GM12878 (cell line): ENCODE measurements around the gene CMSS1. TPM values are rescaled to one million over a fixed set of nuclear protein-coding genes. Genes with fewer than 3 reads are reported as not detected.

Experiments used
- ATAC-seq: fragments of 200-7000 bp; cut with Tn5 transposase; 3 replicates; pipeline ENCODE4 v1.9.1; 2020; ENCODE audit warnings: mild to moderate bottlenecking, moderate library complexity
- BruUV-seq: library from RNA; stranded (reverse); fragments of 400-500 nt; replicated peaks from 2 replicates; lab custom pipeline; 2021; lab: Mats Ljungman, UMichigan
- CTCF ChIA-PET: fragments of 300-600 bp; sonication (Branson Sonifier 250); formaldehyde crosslinking; extraction: SDS; loops from one replicate; lab custom pipeline; 2021; ENCODE audit warnings: inconsistent platforms; lab: Yijun Ruan, JAX
- POLR2A ChIA-PET: fragments of 350-600 bp; formaldehyde crosslinking; extraction: SDS; loops from one replicate; lab custom pipeline; 2021; ENCODE audit warnings: inconsistent platforms; lab: Charles Lee
- RAD21 ChIA-PET: fragments of 300-600 bp; sonication (Branson Sonifier 250); formaldehyde crosslinking; loops from one replicate; lab custom pipeline; 2023; ENCODE audit warnings: antibody characterized with exemption; ENCODE audit not compliant: unreplicated experiment; lab: Charles Lee
- SMC1A ChIA-PET: fragments of 300-600 bp; sonication (Branson Sonifier 250); formaldehyde crosslinking; loops from one replicate; lab custom pipeline; 2023; ENCODE audit not compliant: unreplicated experiment, uncharacterized antibody; lab: Charles Lee
- DNase-seq: peaks from one replicate; pipeline ENCODE4 v3.0.0-alpha.2; 2011; ENCODE audit warnings: low read depth, low spot score
- FAIRE-seq: peaks from 3 replicates; lab custom pipeline; 2011; peaks lifted over from hg19 to GRCh38; lab: Jason Lieb, UNC
- H2AFZ ChIP-seq: 2 replicates; pipeline ENCODE4 v1.6.0; 2011; ENCODE audit warnings: low read depth, low read length, control low read depth; ENCODE audit not compliant: control insufficient read depth
- H3K27ac ChIP-seq: 2 replicates; pipeline ENCODE4 v1.5.1; 2011; ENCODE audit warnings: control low read depth; ENCODE audit not compliant: control insufficient read depth, insufficient read depth
- H3K27me3 ChIP-seq, 2 experiments: replicated peaks in 1 of 2; 2 replicates each; pipeline versions ENCODE4 v1.6.0 to v1.6.1; 2011; ENCODE audit warnings: low read length in 1 of 2; ENCODE audit not compliant: control insufficient read depth in 2 of 2, insufficient read depth in 2 of 2
- H3K36me3 ChIP-seq, 2 experiments: 2 replicates each; pipeline ENCODE4 v1.5.1; 2011; ENCODE audit warnings: low read length in 1 of 2; ENCODE audit not compliant: control insufficient read depth in 2 of 2, insufficient read depth in 2 of 2
- H3K4me1 ChIP-seq: 2 replicates; pipeline ENCODE4 v1.6.1; 2011; ENCODE audit warnings: mild to moderate bottlenecking, low read length, moderate library complexity, mixed read lengths; ENCODE audit not compliant: control insufficient read depth, insufficient read depth
- H3K4me2 ChIP-seq: 2 replicates; pipeline ENCODE4 v1.6.0; 2011; ENCODE audit warnings: control low read depth; ENCODE audit not compliant: control insufficient read depth, insufficient read depth
- H3K4me3 ChIP-seq: fragments of 200-600 bp; sonication (generic); 2 replicates; pipeline ENCODE4 v1.5.1; 2016
- H3K79me2 ChIP-seq: 2 replicates; pipeline ENCODE4 v1.6.0; 2011; ENCODE audit warnings: low read length; ENCODE audit not compliant: control insufficient read depth, insufficient read depth
- H3K9ac ChIP-seq: 2 replicates; pipeline ENCODE4 v1.8.0; 2011; ENCODE audit warnings: low read length, control low read depth, mixed read lengths; ENCODE audit not compliant: control insufficient read depth, insufficient read depth
- H3K9me3 ChIP-seq: replicated peaks from 3 replicates; pipeline ENCODE4 v1.5.1; 2011; ENCODE audit warnings: mild to moderate bottlenecking, low read length; ENCODE audit not compliant: control insufficient read depth, insufficient read depth
- H4K20me1 ChIP-seq: 2 replicates; pipeline ENCODE4 v1.6.0; 2011; ENCODE audit not compliant: control insufficient read depth, insufficient read depth
- CBX5 ChIP-seq: sonication (generic); IDR thresholded peaks from 2 replicates; pipeline ENCODE4 v1.6.1; 2016; ENCODE audit warnings: low read depth, moderate library complexity, mild to moderate bottlenecking, inconsistent platforms
- JUND ChIP-seq: IDR thresholded peaks from 2 replicates; pipeline ENCODE4 v1.6.1; 2012; ENCODE audit warnings: low read depth, mild to moderate bottlenecking, low read length, improper control_type of control experiment, moderate library complexity
- MYC ChIP-seq: IDR thresholded peaks from 2 replicates; pipeline ENCODE4 v1.6.1; 2011; ENCODE audit warnings: mild to moderate bottlenecking, low read length, moderate library complexity, inconsistent platforms; ENCODE audit not compliant: insufficient read depth, insufficient replicate concordance, insufficient read length, severe bottlenecking
- NR2C2 ChIP-seq: IDR thresholded peaks from 2 replicates; pipeline ENCODE4 v1.6.1; 2011; ENCODE audit warnings: borderline replicate concordance, low read depth; ENCODE audit not compliant: control insufficient read depth, insufficient read length
- POU2F2 ChIP-seq: IDR thresholded peaks from 3 replicates; pipeline ENCODE4 v1.6.1; 2011; ENCODE audit warnings: low read depth, mild to moderate bottlenecking, low read length, borderline replicate concordance
- SRF ChIP-seq, 2 experiments: IDR thresholded peaks; 2 replicates each; pipeline ENCODE4 v1.6.1; 2011; ENCODE audit warnings: low read depth in 2 of 2, low read length in 2 of 2, mild to moderate bottlenecking in 1 of 2, moderate library complexity in 1 of 2
- STAT3 ChIP-seq: IDR thresholded peaks from 2 replicates; pipeline ENCODE4 v1.6.1; 2011; ENCODE audit warnings: low read depth, low read length, improper control_type of control experiment
- WGBS: methylation state at CpG from one replicate; pipeline ENCODE4 v1.1.6; 2016; ENCODE audit warnings: low lambda C conversion rate; ENCODE audit not compliant: insufficient replicate concordance, insufficient coverage; ENCODE audit errors: missing lambda C conversion rate; 5-methylcytosine and 5-hydroxymethylcytosine counted together
- in situ Hi-C: fragments of 300-500 bp; cut with MboI; formaldehyde crosslinking; loops from 9 replicates; pipeline ENCODE4 v1.14.3; 2018; ENCODE audit warnings: mixed read lengths
- intact Hi-C: fragments of 100-400 bp; cut with micrococcal nuclease; formaldehyde crosslinking; loops from one replicate; pipeline ENCODE4 v1.14.2; 2022; ENCODE audit not compliant: unreplicated experiment
- polyA plus RNA-seq, 11 experiments: library from polyadenylated mRNA; depleted of rRNA in 4 of 11; unstranded in 6 of 11; stranded (reverse) in 5 of 11; fragments of >200 nt; fragmentation: Nextera tagmentation in 4 of 11; fragmentation: Illumina TruSeq in 1 of 11; extraction: Ambion mirVana in 4 of 11; extraction: Trizol in 1 of 11; gene quantifications; 1 replicate in 1 of 11; 2 replicates in 10 of 11; pipeline versions ENCODE4 v1.2.1 to v1.2.3, GENCODE V29; 2011 to 2016; ENCODE audit warnings: inconsistent platforms in 2 of 11, missing spikeins in 2 of 11, low read depth in 1 of 11
- total RNA-seq, 4 experiments: library from RNA; depleted of rRNA in 3 of 4; stranded (reverse); fragments of >200 nt in 3 of 4; fragmentation: Illumina TruSeq in 1 of 4; extraction: Trizol in 1 of 4; gene quantifications; 2 replicates each; pipeline versions ENCODE4 v1.2.1 to v1.2.3, GENCODE V29; 2013 to 2021
- TF ChIP-seq, protein P1 (sequence below): IDR thresholded peaks from 2 replicates; pipeline ENCODE4 v1.6.1; 2011; ENCODE audit warnings: mild to moderate bottlenecking, low read depth, low read length, moderate library complexity; ENCODE audit not compliant: insufficient replicate concordance
- TF ChIP-seq, protein P2 (sequence below): fragments of 450-650 bp; formaldehyde crosslinking; IDR thresholded peaks from 2 replicates; pipeline ENCODE4 v1.5.0; 2022; ENCODE audit warnings: mild to moderate bottlenecking, missing genetic modification characterization
- TF ChIP-seq, protein P3 (sequence below): IDR thresholded peaks from 2 replicates; pipeline ENCODE4 v1.6.1; 2012; ENCODE audit warnings: low read length, inconsistent platforms
- TF ChIP-seq, protein P4 (sequence below): fragments of 450-650 bp; IDR thresholded peaks from 2 replicates; pipeline ENCODE4 v1.6.1; 2017; ENCODE audit warnings: mild to moderate bottlenecking, moderate library complexity

CMSS1 gene
- total and polyA plus RNA-seq, 10 of the 15 experiments (the other 5 are each of a cell fraction or from before 2014, with no cell fraction given): 31.0 to 118 (median 70.1) TPM

DNA sequence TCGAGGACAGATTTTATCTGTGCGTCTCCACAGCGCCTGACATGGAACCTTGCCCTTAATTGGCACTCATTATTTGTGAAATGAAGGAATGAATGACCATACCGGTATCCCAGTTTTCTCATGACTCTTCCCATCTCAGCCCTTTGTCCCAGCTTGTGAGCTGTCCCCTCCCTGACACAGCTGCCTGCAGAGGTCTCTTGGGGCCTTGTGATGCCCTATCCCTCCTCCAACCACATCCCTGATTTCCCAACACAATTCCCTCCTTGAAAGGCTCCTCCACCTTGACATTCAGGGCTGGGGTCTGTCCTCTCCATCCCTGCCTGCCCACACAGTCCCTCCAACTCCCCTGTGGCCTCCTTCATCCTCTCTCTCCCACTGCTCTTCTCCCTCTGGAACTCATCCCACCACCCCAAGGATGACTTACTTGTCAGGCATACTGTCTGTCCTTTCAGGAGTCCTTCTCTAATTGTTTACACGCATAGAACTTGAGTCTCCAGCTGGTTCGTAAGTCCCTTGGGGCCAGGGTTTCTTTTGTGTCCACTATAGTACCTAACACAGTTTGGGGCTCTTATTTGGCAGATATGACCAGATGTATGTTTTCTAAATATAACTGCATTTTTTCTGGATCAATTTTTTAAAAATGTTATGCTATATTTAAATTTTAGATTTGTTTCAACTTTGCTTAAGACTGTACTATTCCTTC, 332.2 kb downstream of the CMSS1 start:
- RAD21 ChIA-PET: no interaction called here
- BruUV-seq: no TSS peak
- in situ Hi-C loops (no loop called here), intact Hi-C loops (no loop called here)
- WGBS: 98% methylated on average over 6 of the region's 6 CpGs
- Histone ChIP-seq H3K9me3 (no peaks in the 10 kb centered on the region), H3K4me1 (no peaks in the 10 kb centered on the region), H3K27me3 (no peaks in the 10 kb centered on the region), H3K27ac (no peak overlapping the region), H3K4me3 (no peak overlapping the region), H3K36me3 (peaks cover 1 to 2% of the 10 kb centered on the region in 2 experiments; a peak in 3 of 4 replicates), H2AFZ (no peak overlapping the region), H3K79me2 (no peaks in the 10 kb centered on the region), H3K4me2 (no peak overlapping the region), H4K20me1 (no peaks in the 10 kb centered on the region), H3K9ac (no peak overlapping the region)
- FAIRE-seq (no peak), ATAC-seq (no peak), DNase-seq (no peak)
- CTCF ChIA-PET: interaction anchor here (1.1 kb wide), 1 partner anchor 14 kb away, joined by 4 read pairs; no protein-coding TSS in a partner anchor
- SMC1A ChIA-PET: interaction anchor here (0.7 kb wide), 1 partner anchor 61 kb away, joined by 3 read pairs; no protein-coding TSS in a partner anchor
- POLR2A ChIA-PET: no interaction called here
- TF ChIP-seq, protein P1, sequence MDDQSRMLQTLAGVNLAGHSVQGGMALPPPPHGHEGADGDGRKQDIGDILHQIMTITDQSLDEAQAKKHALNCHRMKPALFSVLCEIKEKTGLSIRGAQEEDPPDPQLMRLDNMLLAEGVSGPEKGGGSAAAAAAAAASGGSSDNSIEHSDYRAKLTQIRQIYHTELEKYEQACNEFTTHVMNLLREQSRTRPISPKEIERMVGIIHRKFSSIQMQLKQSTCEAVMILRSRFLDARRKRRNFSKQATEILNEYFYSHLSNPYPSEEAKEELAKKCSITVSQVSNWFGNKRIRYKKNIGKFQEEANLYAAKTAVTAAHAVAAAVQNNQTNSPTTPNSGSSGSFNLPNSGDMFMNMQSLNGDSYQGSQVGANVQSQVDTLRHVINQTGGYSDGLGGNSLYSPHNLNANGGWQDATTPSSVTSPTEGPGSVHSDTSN: no peak
- no peak for TF ChIP-seq CBX5
- no peak for TF ChIP-seq JUND
- TF ChIP-seq, protein P2, sequence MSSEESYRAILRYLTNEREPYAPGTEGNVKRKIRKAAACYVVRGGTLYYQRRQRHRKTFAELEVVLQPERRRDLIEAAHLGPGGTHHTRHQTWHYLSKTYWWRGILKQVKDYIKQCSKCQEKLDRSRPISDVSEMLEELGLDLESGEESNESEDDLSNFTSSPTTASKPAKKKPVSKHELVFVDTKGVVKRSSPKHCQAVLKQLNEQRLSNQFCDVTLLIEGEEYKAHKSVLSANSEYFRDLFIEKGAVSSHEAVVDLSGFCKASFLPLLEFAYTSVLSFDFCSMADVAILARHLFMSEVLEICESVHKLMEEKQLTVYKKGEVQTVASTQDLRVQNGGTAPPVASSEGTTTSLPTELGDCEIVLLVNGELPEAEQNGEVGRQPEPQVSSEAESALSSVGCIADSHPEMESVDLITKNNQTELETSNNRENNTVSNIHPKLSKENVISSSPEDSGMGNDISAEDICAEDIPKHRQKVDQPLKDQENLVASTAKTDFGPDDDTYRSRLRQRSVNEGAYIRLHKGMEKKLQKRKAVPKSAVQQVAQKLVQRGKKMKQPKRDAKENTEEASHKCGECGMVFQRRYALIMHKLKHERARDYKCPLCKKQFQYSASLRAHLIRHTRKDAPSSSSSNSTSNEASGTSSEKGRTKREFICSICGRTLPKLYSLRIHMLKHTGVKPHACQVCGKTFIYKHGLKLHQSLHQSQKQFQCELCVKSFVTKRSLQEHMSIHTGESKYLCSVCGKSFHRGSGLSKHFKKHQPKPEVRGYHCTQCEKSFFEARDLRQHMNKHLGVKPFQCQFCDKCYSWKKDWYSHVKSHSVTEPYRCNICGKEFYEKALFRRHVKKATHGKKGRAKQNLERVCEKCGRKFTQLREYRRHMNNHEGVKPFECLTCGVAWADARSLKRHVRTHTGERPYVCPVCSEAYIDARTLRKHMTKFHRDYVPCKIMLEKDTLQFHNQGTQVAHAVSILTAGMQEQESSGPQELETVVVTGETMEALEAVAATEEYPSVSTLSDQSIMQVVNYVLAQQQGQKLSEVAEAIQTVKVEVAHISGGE (CRISPR knock-in tag): no peak
- TF ChIP-seq, protein P3, sequence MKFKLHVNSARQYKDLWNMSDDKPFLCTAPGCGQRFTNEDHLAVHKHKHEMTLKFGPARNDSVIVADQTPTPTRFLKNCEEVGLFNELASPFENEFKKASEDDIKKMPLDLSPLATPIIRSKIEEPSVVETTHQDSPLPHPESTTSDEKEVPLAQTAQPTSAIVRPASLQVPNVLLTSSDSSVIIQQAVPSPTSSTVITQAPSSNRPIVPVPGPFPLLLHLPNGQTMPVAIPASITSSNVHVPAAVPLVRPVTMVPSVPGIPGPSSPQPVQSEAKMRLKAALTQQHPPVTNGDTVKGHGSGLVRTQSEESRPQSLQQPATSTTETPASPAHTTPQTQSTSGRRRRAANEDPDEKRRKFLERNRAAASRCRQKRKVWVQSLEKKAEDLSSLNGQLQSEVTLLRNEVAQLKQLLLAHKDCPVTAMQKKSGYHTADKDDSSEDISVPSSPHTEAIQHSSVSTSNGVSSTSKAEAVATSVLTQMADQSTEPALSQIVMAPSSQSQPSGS: no peak
- TF ChIP-seq STAT3: no peak
- no peak for TF ChIP-seq NR2C2
- TF ChIP-seq MYC: no peak
- TF ChIP-seq, protein P4, sequence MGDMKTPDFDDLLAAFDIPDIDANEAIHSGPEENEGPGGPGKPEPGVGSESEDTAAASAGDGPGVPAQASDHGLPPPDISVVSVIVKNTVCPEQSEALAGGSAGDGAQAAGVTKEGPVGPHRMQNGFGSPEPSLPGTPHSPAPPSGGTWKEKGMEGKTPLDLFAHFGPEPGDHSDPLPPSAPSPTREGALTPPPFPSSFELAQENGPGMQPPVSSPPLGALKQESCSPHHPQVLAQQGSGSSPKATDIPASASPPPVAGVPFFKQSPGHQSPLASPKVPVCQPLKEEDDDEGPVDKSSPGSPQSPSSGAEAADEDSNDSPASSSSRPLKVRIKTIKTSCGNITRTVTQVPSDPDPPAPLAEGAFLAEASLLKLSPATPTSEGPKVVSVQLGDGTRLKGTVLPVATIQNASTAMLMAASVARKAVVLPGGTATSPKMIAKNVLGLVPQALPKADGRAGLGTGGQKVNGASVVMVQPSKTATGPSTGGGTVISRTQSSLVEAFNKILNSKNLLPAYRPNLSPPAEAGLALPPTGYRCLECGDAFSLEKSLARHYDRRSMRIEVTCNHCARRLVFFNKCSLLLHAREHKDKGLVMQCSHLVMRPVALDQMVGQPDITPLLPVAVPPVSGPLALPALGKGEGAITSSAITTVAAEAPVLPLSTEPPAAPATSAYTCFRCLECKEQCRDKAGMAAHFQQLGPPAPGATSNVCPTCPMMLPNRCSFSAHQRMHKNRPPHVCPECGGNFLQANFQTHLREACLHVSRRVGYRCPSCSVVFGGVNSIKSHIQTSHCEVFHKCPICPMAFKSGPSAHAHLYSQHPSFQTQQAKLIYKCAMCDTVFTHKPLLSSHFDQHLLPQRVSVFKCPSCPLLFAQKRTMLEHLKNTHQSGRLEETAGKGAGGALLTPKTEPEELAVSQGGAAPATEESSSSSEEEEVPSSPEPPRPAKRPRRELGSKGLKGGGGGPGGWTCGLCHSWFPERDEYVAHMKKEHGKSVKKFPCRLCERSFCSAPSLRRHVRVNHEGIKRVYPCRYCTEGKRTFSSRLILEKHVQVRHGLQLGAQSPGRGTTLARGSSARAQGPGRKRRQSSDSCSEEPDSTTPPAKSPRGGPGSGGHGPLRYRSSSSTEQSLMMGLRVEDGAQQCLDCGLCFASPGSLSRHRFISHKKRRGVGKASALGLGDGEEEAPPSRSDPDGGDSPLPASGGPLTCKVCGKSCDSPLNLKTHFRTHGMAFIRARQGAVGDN: no peak
- TF ChIP-seq POU2F2: no peak
- TF ChIP-seq SRF (IDR thresholded peaks at IDR 0.05; ENCODE audit: low read depth in 2 of 2, low read length in 2 of 2): no peak
